Measurements from ENCODE around the gene CLRN1.

Gene CLRN1

DNA sequence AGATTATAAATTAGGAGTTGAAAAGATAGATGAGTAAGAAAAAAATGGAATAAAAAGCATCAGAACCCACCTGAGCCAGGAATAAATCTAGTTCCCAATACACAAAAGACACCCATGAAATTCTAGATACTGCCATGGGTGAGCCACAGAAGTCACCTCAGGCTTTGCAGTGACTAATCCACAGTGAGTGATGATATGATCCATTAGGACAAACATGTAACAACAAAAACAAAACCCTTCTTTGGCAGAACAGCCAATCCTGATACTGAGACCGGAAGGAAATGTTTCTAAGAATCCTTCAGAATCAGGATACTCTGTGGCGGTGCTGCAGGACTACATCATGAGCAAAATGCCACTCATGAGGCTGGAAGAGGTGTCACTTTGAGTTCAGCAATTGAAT lies 52.3 kb downstream of the CLRN1 start:
- TF ChIP-seq FOXP2 (optimal IDR thresholded peaks at IDR 0.05; ENCODE audit: borderline replicate concordance, extremely low read depth, extremely low read length, insufficient read depth) (no peak), SIN3A (IDR thresholded peaks at IDR 0.05; ENCODE audit: borderline replicate concordance, insufficient read depth, low read length) (no peak), POLR2AphosphoS5 (IDR thresholded peaks at IDR 0.05; ENCODE audit: low read depth, low read length) (no peak), TAF1 (IDR thresholded peaks at IDR 0.05; ENCODE audit: borderline replicate concordance, insufficient read depth, low read length) (no peak)
- TF ChIP-seq, protein P1, sequence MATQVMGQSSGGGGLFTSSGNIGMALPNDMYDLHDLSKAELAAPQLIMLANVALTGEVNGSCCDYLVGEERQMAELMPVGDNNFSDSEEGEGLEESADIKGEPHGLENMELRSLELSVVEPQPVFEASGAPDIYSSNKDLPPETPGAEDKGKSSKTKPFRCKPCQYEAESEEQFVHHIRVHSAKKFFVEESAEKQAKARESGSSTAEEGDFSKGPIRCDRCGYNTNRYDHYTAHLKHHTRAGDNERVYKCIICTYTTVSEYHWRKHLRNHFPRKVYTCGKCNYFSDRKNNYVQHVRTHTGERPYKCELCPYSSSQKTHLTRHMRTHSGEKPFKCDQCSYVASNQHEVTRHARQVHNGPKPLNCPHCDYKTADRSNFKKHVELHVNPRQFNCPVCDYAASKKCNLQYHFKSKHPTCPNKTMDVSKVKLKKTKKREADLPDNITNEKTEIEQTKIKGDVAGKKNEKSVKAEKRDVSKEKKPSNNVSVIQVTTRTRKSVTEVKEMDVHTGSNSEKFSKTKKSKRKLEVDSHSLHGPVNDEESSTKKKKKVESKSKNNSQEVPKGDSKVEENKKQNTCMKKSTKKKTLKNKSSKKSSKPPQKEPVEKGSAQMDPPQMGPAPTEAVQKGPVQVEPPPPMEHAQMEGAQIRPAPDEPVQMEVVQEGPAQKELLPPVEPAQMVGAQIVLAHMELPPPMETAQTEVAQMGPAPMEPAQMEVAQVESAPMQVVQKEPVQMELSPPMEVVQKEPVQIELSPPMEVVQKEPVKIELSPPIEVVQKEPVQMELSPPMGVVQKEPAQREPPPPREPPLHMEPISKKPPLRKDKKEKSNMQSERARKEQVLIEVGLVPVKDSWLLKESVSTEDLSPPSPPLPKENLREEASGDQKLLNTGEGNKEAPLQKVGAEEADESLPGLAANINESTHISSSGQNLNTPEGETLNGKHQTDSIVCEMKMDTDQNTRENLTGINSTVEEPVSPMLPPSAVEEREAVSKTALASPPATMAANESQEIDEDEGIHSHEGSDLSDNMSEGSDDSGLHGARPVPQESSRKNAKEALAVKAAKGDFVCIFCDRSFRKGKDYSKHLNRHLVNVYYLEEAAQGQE (IDR thresholded peaks at IDR 0.05; ENCODE audit: insufficient read depth in 1 of 2, low read depth in 2 of 2, low read length in 2 of 2) = no peak

DNA sequence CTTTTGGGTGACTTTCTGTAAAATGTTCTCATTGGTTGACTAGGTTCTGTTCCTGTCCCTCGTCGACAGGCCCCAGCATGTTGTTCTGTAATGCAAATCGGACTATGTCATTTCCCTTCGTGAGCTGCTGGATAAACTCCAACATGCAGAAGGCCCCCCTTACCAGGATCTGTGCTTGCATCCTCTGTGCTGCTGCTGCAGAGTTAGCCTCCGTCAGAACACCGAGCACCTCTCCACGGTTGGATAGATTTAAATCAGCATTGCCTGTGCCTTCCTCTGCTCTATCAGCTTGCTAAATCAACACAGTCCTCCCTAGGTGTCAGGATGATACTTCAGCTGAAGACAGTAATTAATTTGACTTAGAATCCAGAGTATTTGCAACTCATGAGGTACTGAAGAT lies 54.6 kb downstream of the CLRN1 start:
- no peak for TF ChIP-seq SIN3A (IDR thresholded peaks at IDR 0.05; ENCODE audit: borderline replicate concordance, insufficient read depth, low read length)
- no peak for TF ChIP-seq TAF1 (IDR thresholded peaks at IDR 0.05; ENCODE audit: borderline replicate concordance, insufficient read depth, low read length)
- TF ChIP-seq FOXP2 (optimal IDR thresholded peaks at IDR 0.05; ENCODE audit: borderline replicate concordance, extremely low read depth, extremely low read length, insufficient read depth) = no peak
- no peak for TF ChIP-seq POLR2AphosphoS5 (IDR thresholded peaks at IDR 0.05; ENCODE audit: low read depth, low read length)
- TF ChIP-seq, protein P1 (IDR thresholded peaks at IDR 0.05; ENCODE audit: insufficient read depth in 1 of 2, low read depth in 2 of 2, low read length in 2 of 2) = no peak

GRCh38 chr3:150913133-150913922 lies 59.2 kb downstream of the CLRN1 start:
- TF ChIP-seq POLR2AphosphoS5 (IDR thresholded peaks at IDR 0.05; ENCODE audit: low read depth, low read length) (no peak), FOXP2 (optimal IDR thresholded peaks at IDR 0.05; ENCODE audit: borderline replicate concordance, extremely low read depth, extremely low read length, insufficient read depth) (no peak), TAF1 (IDR thresholded peaks at IDR 0.05; ENCODE audit: borderline replicate concordance, insufficient read depth, low read length) (no peak), SIN3A (IDR thresholded peaks at IDR 0.05; ENCODE audit: borderline replicate concordance, insufficient read depth, low read length) (no peak)
- TF ChIP-seq, protein P1 (IDR thresholded peaks at IDR 0.05; ENCODE audit: insufficient read depth in 1 of 2, low read depth in 2 of 2, low read length in 2 of 2) = no peak

GRCh38 chr3:150912501-150912900 lies 60.0 kb downstream of the CLRN1 start:
- TF ChIP-seq TAF1 (IDR thresholded peaks at IDR 0.05; ENCODE audit: borderline replicate concordance, insufficient read depth, low read length) (no peak), POLR2AphosphoS5 (IDR thresholded peaks at IDR 0.05; ENCODE audit: low read depth, low read length) (no peak), FOXP2 (optimal IDR thresholded peaks at IDR 0.05; ENCODE audit: borderline replicate concordance, extremely low read depth, extremely low read length, insufficient read depth) (no peak), SIN3A (IDR thresholded peaks at IDR 0.05; ENCODE audit: borderline replicate concordance, insufficient read depth, low read length) (no peak)
- TF ChIP-seq, protein P1 (IDR thresholded peaks at IDR 0.05; ENCODE audit: insufficient read depth in 1 of 2, low read depth in 2 of 2, low read length in 2 of 2) = no peak
